Cerebellar cortex (tissue), 1 donor: ENCODE results near the gene OR5K2.

Experiments used
- DNase-seq: peaks from one replicate; pipeline ENCODE4 v3.0.0-alpha.2; 2015; ENCODE audit warnings: low spot score

The OR5K2 gene

DNA sequence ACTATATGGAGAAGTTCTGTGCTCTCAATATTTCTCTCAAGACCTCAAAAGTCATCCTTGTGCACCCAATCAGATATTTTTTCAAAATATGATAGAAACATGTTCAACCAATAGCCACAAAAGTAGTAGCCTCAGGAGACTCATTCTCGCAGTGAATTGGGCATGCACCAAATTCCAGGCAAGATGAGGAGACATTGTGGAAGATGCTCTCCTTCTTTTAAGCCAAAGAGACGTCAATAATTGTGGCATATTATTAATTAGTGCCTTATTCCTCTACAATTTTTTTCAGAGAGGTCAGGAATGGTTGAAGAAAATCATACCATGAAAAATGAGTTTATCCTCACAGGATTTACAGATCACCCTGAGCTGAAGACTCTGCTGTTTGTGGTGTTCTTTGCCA, at the start of gene OR5K2:
Gene OR5K2, plus strand, starts transcription at position 301 of the 400 bp plus-strand sequence. Its CDS starts 0 bp downstream, at position 301.
- no peak for DNase-seq

DNA sequence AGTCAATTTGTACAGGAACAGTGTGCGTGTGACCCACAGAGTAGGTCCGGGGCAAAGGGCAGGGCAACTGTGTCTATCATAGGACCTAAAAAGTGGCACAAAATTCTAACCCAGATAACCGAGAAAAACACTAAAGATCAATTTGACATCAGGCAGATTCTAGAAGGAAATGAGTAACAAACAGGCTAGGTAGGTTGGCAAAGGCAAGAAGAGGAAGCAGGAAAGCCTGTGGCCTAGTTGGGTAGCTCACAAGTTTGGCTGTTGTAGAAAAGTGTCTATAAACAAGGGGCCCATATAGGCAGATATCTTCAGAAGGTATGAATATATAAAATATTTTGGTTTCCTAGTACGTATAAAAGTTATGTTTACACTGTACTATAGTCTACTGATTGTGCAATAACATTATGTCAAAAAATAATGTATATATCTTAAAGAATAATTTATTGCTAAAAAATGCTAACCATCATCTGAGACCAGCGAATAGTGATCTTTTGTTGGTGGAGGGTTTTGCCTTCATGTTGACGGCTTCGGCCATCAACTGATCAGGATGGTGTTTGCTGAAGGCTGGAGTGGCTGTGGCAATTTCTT, 47.8 kb upstream of the OR5K2 start:
- no peak for DNase-seq

DNA sequence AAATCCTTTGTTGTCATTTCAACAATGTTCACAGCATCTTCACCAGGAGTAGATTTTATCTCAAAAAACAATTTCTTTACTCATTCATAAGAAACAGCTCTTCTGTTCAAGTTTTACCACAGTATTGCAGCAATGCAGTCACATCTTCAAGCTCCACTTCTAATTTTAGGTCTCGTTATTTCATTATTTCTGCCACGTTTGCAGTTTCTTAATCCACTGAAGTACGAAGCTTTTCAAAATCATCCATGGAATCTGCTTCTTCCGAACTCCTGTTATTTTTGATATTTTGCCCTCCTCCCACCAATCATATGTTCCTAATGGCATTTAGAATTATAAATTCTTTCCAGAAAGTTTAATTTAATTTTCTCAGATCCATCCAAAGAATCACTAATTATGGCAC, 47.1 kb upstream of the OR5K2 start:
- no peak for DNase-seq

DNA sequence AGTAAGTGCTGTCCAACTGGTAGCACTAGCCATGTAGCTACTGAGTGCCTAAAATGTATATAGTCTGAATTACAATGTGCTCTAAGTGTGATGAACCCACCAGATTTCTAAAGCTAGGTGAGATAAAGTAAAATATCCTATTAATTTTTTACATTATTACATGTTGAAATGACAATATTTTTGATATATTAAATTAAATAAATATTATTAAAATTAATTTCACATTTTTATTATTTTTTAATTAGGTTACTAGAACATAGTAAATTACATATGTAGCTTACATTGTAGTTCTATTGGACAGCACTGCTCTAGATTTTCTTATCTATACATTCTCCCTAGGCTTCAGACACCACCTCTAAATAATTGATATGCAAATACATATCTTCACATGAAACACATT, 43.7 kb upstream of the OR5K2 start:
- no peak for DNase-seq

DNA sequence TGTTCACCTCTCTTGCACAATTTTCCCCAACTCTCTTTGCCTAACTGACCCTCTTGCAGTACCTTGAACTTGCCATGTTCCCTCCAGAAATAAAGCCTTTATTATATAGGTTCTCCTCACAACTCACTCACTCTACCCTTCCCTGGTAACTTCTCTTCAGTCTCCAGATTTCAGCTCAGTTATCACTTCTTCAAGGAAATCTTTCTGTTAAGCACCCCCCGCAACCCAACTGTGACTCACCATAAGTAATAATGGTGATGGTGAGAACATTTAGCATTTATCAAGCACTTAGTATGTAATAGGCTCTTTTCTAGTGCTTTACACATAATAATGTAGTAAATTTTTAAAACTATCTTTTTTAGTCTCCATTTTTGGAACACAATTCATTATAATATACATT, 42.6 kb upstream of the OR5K2 start:
- no peak for DNase-seq

DNA sequence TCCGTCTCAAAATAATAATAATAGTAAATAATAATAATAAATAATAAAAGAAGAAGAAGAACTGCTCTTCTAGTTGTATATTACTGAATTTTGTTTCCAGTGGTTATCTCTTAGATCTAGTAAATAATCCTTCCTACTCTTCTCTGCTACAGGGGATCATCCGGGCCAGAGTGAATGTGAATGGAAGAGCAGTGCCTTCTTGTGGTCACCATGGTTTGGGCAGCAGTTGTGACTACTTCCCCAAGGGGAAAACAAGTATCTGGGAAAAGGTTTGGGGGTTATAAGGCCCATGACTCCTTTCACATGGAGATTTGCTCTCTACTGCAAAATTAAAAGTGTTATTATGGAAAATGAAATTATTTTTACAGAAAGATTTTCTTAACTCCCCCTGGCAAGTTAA, 39.9 kb upstream of the OR5K2 start:
- no peak for DNase-seq

DNA sequence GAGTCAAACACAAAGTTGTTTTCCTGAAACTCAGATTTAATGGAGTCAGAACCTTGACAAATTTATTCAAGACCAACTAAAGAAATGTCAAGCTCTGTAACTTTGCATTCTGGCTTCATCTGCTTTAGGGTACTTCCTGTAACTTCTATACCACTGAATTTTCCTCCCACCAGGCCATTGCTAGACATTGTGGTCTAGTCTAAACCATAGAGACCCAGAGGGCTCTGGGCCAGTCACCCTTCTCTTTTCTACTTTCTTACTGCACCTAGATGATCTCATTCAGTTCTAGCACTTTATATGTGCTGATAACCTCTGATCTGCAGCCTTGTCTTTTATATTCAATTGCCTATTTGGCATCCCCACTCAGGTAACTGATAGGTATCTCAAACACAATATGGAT, 37.3 kb upstream of the OR5K2 start:
- DNase-seq, result no peak

DNA sequence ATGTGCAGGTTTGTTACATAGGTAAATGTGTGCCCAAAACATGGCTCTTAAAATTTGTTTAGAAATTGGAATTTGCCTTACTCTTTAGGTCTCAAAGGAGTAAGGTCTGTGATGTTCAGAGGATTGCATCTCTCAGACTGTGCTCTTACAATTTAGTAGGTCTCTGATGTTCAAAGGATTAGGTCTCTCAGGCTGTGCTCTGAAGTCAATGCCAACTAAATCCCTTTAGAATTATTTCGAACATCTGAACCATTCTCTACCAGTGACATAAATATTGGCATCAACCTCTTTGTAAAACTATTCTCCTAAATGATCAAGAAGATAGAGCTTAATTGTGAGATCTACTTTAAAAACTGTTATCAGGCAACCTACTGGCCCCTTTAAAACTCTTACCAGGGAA, 34.6 kb upstream of the OR5K2 start, which contains the start of gene OR5K1:
Gene OR5K1, plus strand, starts transcription at position 301 of the 400 bp plus-strand sequence. CDS start 6,376 bp downstream, outside the sequence.
- no peak for DNase-seq

DNA sequence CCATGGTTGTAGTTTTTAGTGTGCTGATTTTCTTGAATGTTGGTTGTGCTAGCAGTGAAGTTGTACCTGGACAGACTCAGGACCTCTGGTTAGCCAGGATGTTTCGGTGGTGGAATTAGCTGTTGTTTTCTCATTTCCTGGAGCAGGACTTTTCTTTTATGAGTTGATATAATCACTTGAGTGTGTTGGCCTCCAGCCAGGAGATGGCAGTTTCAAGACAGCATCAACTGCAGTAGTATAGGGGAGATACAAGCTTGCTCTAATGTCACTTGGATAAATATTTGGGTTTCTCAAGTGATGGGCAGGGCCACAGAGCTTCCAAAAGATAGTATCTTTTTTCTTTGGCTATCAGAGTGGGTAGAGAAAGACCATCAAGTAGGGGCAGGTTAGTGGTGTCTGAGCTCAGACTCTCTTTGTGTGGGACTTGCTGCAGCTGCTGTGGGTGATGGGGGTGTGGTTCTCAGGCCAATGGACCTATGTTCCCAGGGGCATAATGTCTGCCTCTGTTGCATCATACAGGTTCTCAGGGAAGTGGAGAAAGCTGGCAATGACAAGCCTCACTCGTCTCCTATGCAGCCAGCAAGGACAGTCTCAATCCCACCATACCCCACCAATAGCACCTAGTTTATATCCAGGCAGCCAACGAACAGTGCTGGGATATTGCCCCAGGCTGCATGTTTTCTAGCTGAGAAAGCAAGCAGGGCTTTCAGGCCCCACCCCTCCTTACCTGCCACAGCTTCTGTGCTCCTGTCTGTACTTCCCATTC, 14.6 kb upstream of the OR5K2 start:
- DNase-seq, result no peak

DNA sequence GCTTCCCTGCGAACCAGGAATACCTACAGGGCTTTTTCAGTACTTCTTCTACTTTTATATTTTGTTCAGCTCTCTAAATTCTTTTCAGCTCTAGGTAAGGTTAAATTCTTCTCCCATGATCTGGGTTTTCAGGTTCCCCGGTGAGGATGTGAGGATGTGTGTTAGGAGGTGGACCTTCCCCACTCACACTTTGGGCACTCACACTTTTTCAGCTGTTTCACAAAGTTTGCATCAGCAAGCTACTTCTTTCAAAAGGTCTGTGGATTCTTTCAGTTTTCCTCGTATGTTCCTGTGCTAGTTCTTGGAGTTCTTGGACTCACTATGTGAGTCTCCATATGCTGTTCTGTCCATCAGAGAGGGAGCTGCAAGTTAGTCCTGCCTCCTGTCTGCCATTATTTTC, 13.9 kb upstream of the OR5K2 start:
- DNase-seq, result no peak

DNA sequence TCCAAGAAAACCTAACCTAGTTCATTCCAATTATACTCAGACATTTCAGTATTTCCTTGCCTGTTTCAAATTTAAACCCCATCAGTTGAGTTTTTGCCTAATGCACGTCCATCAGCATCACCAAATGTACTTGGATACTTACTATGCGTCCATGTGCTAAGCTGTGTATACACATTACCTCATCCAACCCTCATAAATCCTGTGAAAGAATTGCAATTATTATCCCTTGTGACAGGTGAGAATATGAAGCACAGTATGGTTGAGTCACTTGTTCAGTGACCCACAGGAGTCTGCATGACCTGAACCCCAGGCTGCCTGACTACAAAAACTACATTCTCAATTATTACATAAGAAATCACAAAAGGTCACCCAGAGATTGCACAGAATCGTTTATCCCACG, 2.5 kb downstream of the OR5K2 start:
- DNase-seq, result no peak

DNA sequence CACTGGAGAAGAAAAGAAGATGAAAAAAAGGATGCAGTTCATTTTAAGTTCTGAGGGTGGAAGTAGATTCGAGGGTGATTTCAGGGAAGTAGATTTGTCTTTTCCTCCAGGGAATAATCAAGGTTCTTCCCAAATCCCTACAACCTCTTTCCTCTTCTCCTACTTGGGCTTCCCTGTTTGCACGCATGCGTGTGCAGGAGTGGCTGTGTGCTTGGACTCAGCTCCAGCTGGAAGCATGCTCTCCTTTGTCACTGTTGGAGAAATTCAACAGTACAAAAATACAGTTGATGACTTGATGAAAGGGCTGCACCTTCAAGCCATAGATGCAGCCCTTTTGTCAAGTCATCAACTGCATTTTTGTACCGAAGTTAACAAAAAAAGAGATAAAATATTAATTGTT, 3.8 kb downstream of the OR5K2 start:
- no peak for DNase-seq

DNA sequence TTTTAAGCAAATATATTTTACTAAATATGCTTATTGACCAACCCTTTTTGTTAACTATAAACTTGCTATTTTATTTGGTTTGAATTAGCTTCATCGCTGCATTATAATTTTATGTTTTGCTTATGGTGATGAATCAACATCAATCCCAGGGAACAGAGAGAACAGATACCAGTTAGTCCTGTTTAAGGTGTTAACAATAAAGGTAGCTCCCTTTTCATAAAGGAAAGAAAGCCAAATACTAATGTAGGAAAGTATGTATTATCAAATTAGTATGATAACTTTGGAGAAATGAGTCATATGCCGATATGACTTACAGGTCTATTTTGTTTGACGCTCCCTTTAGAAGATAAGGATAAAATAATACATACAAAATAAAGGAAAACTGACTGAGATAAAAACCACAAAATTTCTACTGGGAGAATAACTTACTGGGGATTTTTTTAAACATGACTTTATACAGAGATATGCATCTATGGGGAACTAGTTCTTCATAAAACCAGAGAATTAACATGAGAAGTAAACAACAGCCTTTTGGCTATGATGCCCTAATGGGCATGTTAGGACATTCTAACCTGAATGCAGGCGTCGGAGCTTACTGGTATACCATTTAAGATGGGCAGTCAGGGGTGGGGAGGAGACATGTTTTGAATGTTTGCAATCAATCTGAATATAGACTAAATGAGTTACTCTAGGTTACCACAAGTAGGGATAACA, 4.5 kb downstream of the OR5K2 start:
- no peak for DNase-seq

DNA sequence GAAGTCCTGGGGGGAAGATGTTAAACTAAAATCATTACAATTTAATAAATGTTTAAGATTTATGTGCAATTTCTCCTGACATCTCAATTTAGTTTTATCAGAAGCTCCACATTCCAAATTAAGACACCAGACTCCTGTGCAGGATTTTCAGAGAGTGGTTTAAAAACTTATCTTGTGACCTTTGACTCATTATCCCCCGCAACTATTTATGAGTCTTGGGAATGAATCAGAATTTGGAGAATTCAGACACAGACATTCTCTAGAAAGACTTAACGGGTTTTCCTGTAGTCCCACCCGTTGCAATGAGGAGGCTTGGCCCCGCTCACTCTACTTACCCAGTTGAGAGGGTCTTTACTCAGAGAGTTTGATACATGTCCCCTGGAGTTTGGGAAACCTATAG, 7.1 kb downstream of the OR5K2 start:
- no peak for DNase-seq

DNA sequence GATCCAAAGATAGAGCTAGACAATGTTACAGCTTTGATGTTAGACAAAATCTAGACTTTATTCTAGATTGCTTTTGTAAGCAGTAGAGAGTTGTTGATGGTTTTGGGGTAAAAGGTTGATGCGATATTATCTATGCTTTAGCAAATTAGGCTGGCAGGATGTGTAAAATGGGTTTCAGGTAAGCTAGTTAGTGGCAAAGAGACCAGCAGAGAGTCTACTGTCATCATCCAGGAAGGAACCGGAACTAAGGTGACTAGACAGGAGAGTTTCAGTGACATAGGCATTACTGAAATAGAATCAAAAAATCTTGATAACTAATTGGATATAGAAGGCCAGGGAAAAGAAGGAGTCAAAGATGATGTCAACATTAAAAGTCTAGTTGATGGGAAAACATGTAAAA, 11.1 kb downstream of the OR5K2 start:
- no peak for DNase-seq

DNA sequence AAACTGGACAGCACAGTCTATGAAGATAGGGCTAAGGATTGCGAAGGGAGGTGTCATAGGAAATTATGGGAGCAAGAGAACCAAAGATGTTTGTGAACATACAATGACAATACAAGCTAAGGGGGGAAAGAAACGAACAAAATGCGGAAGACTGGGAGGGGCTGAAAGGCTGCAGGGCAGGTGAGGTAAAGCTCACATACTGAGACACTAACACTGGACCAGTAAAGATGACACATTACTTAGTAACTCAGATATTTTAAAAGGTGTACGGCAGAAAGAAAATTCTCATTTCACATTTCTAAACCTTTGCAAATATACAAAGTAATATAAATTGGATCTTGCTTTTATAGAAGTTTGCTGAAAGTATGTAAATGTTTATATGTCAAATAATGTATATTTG, 15.1 kb downstream of the OR5K2 start:
- no peak for DNase-seq

DNA sequence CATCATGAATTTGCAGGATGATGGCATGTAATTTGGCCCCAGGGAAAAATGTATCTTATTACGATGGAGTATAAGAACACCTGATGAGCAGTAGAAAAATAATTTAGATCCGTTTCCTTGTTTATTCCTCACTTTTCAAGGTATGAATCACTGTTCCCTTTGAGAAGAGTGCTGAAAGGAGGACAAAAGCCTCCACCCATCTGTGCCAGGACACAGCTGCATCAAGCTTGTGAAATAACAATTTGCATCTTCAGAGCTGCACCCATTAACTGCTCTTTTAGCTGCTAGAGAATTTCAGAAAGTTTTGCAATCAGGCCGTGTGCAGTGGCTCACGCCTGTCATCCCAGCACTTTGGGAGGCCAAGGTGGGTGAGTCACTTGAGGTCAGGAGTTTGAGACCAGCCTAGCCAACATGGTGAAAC, 15.6 kb downstream of the OR5K2 start:
- DNase-seq, result no peak

DNA sequence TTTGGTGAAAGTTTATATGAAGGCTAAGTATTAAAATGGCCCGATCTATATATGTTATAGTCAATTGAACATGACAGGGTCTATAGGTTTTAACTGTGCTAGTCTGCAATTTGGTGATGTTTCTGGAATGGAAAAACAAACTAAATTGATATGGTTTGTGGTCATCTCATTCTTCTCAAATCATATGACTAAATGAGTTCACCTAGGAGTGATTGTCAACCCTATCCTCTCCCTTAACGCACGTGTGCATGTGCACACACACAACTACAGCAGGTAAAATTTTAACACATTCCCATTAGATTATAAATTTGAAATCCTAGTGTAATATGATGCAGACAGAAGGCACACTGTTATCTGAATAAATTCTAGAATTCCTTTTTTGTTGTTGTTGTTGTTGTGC, 16.3 kb downstream of the OR5K2 start:
- DNase-seq, result no peak

DNA sequence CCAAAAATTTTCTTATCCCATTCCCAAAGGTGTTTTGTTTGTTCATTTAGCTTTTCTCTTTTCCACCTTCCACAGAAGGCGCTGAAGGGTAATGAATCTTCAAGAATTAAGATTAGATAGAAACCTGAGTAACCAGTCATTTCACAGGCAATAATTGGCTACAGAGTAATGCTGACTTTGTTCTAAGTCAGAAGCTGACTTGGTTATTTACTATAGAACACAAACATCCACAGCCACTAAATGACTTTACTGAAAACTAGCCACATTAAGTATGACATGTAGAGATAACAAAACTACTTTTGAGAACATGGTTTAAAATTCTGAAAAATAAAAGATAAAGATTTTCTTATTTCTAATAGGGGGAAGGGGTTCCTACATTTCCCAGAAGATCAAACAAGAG, 17.5 kb downstream of the OR5K2 start:
- DNase-seq, result no peak

DNA sequence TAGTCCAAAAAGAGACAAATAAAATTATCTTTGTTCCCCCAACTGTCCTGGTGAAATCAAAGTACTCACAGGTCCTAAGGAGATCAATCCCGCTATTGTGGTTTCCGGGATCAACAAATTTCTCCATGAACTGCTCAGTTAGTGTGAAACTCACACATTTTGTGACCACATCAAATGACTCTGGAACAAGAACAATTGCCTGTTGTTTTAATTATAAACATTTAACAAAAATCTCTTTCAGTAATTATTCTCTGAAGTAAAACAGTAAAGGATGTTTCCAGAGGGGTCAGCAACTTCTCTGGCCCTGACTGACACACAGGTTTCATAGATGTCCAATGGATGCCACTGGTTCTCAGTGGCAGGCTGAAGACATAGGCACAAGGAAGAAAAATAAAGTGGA, 21.3 kb downstream of the OR5K2 start:
- DNase-seq, result no peak

DNA sequence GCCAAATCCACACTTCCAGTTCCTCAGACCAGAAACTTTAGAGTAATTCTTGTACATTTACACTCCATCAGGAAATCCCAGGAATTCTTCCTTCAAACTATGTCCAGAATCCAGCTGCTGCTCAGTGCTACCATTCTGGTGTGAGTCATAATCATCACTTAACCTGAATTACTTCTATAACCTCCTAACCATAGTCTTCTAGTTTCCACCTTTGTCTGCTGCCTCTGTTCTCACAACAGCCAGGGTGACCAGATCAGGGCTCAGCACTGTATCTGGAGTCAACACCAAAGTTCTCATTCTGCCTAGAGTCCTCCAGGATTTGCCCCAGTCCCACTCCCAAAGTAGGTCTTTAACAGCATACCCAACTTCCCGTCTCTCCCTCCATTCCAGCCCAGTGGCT, 21.9 kb downstream of the OR5K2 start:
- DNase-seq, result no peak

DNA sequence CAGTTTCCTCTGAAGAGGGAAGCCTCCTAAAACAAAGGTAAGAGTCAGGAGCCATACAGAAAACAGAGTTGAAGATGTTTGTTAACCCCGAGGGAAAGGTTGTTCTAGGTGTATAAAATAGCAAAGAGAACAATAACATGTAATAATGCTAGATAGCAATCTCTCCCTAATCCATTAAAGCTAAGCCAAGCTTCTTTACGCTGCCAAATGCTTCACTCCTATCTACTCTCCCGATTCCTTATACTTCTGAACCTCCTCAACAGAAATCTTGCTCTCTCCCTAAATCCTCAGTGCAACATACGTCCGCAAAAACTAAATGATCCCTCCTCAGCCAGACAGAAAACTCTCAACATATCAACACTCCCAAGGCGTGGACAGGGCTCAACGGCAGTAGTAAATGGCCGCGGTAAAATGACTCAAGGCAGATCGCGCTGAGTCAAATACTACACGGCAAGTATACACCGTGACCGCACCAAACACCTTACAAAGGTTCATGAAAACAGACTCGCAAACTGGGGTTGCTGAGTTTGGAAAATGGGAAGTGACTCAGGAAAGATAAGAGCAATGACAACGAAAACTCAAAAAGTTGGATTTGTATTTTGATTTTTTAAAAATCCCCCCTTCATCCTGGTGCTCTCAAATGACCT, 24.5 kb downstream of the OR5K2 start:
- peak; percentile 62 for DNase-seq
